PC-3 (cell line): Measurements from ENCODE around the gene PATL2.

ENCODE experiments used
- CTCF ChIP-seq: fragments of 300-600 bp; sonication (generic); conservative IDR thresholded peaks from 2 replicates; pipeline ENCODE4 v1.5.1; 2017; ENCODE audit warnings: antibody characterized with exemption, low read depth, mild to moderate bottlenecking, low read length
- EZH2 ChIP-seq: fragments of 300-600 bp; sonication (generic); IDR thresholded peaks from one replicate; pipeline ENCODE4 v1.6.1; 2017; ENCODE audit warnings: antibody characterized with exemption, mild to moderate bottlenecking, low read length; ENCODE audit not compliant: unreplicated experiment

GRCh38 chr15:44666210-44667038 lies 44.7 kb downstream of the PATL2 start:
- TF ChIP-seq CTCF (no peak), EZH2 (no peak)
